Ovary (tissue), 9 donors: ENCODE measurements around the gene DHX29. TPM values are rescaled to one million over a fixed set of nuclear protein-coding genes. Genes with fewer than 3 reads are reported as not detected.

Experiments
- DNase-seq, 5 donors: peaks; one replicate each; pipeline ENCODE4 v3.0.0-alpha.2; 2019 to 2020
- H3K27ac ChIP-seq, 2 donors: fragments of 200-600 bp; one replicate each; pipeline versions ENCODE4 v1.5.1 to v1.8.0; 2019 to 2022
- H3K27me3 ChIP-seq: fragments of 200-600 bp; one replicate; pipeline ENCODE4 v1.8.0; 2022
- H3K36me3 ChIP-seq: fragments of 200-600 bp; sonication (generic); one replicate; pipeline ENCODE4 v1.5.1; 2019
- H3K4me1 ChIP-seq: one replicate; pipeline ENCODE4 v1.8.1; 2013; ENCODE audit warnings: mild to moderate bottlenecking, moderate library complexity; ENCODE audit not compliant: insufficient read depth
- H3K4me3 ChIP-seq: fragments of 200-600 bp; sonication (generic); one replicate; pipeline ENCODE4 v1.5.1; 2017
- H3K9me3 ChIP-seq, 2 donors: fragments of 200-600 bp in 1 of 2; sonication (generic) in 1 of 2; one replicate each; pipeline versions ENCODE4 v1.5.1 to v1.8.1; 2013 to 2019; ENCODE audit warnings: mild to moderate bottlenecking in 1 of 2, moderate library complexity in 1 of 2
- CTCF ChIP-seq, 3 donors: fragments of 450-650 bp in 2 of 3; fragments of 200-600 bp in 1 of 3; IDR thresholded peaks; one replicate each; pipeline versions ENCODE4 v1.5.1 to v1.8.0; 2016 to 2022; ENCODE audit warnings: antibody characterized with exemption in 3 of 3, mild to moderate bottlenecking in 1 of 3
- EP300 ChIP-seq: sonication (generic); formaldehyde crosslinking; IDR thresholded peaks from one replicate; pipeline ENCODE4 v1.6.1; 2017; ENCODE audit warnings: antibody characterized with exemption
- POLR2A ChIP-seq: fragments of 450-650 bp; IDR thresholded peaks from one replicate; pipeline ENCODE4 v1.6.1; 2017; ENCODE audit warnings: antibody characterized with exemption, mild to moderate bottlenecking, moderate library complexity
- WGBS, 3 donors: extraction: QIAGEN DNeasy Blood & Tissue Kit in 1 of 3; methylation state at CpG; one replicate each; pipeline versions ENCODE4 v1.1.5 to v1.1.7; 2013 to 2017; 5-methylcytosine and 5-hydroxymethylcytosine counted together
- intact Hi-C, 4 donors: fragments of 100-400 bp; cut with DNase I; formaldehyde crosslinking; loops; one replicate each; pipeline versions ENCODE4 v1.11.0 to v1.15.1; 2022 to 2023
- polyA plus RNA-seq, 2 donors: library from polyadenylated mRNA; stranded (reverse); fragments of 200-250 nt in 1 of 2; fragments of 350-450 nt in 1 of 2; fragmentation: Illumina TruSeq in 1 of 2; extraction: RNeasy Lipid Tissue Mini Kit (QIAGEN cat#74804) in 1 of 2; gene quantifications; one replicate each; pipeline ENCODE4 v1.2.3, GENCODE V29; 2013 to 2014
- total RNA-seq, 7 donors: library from RNA; depleted of rRNA in 2 of 7; stranded (reverse); fragments of >200 nt in 2 of 7; fragmentation: NEBNext Ultra II Directional in 3 of 7; extraction: Animal tissue kit (Norgen Biotek cat#: 25700) in 3 of 7; gene quantifications; one replicate each; pipeline versions ENCODE4 v1.1.0 to v1.2.4, GENCODE V29; 2016 to 2023
- donor health status: DM: no; HTN: no; CAD: no; lungs with moderate emphysema.
- donor health status: DM: no; HTN: no; CAD: no.
- donor health status: Bipolar disorder and iron deficiency.
- donor health status: DM: yes; HTN: yes; CAD: no.
- donor health status: DM: no; HTN: no; CAD: no.
- donor health status: DM: yes; HTN: yes; CAD: no.

The DHX29 gene
- total and polyA plus RNA-seq, 9 donors = 13.1 to 25.2 (median 21.0) TPM

DNA sequence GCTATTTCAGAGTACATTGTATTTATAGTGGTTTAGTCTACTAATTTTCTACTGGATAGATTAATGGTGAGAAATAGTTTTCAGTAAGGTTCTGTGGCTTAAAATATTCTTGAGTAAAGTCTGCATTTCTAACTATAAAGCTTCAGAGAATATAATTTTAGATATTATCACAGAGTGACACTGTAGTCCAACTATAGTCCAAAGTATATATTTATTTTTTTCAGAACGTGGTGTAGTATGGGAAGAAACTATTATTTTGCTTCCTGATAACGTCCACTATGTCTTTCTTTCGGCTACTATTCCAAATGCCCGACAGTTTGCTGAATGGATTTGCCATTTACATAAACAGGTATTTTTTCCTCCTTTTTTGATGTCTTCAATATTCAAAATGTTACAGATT, 35.6 kb upstream of the DHX29 start:
- H3K9me3 ChIP-seq = no peaks in the 10 kb centered on the region
- intact Hi-C loops = loop anchor here (5.0 to 10.0 kb wide), 2 partner anchors 349 to 352 kb away; no protein-coding TSS in a partner anchor
- WGBS, 3 donors = 79 to 87% (median 87%) methylated on average over 4 of the region's 4 CpGs
- DNase-seq = no peak
- no peaks in the 10 kb centered on the region for H3K36me3 ChIP-seq
- no peaks in the 10 kb centered on the region for H3K27me3 ChIP-seq
- TF ChIP-seq POLR2A = no peak
- TF ChIP-seq EP300 = no peak
- no peak for TF ChIP-seq CTCF (IDR thresholded peaks at IDR 0.05)
- H3K4me1 ChIP-seq = peaks cover 2% of the 10 kb centered on the region
- no peak overlapping the region for H3K4me3 ChIP-seq
- H3K27ac ChIP-seq = no peak overlapping the region

- Histone ChIP-seq H3K36me3 (no peaks in the 10 kb centered on the region), H3K27me3 (no peaks in the 10 kb centered on the region), H3K27ac (no peak overlapping the region), H3K4me1 (peaks cover 2% of the 10 kb centered on the region), H3K4me3 (no peak overlapping the region), H3K9me3 (no peaks in the 10 kb centered on the region)
- no peak for DNase-seq
- 93 to 97% (median 95%) methylated on average over 5 of the region's 5 CpGs for WGBS, 3 donors
- intact Hi-C loops = no loop called here
- no peak for TF ChIP-seq POLR2A
- TF ChIP-seq CTCF (IDR thresholded peaks at IDR 0.05) = no peak
- no peak for TF ChIP-seq EP300
Observed at GRCh38 chr5:55338810-55339243, 31.3 kb upstream of the DHX29 start.

DNA sequence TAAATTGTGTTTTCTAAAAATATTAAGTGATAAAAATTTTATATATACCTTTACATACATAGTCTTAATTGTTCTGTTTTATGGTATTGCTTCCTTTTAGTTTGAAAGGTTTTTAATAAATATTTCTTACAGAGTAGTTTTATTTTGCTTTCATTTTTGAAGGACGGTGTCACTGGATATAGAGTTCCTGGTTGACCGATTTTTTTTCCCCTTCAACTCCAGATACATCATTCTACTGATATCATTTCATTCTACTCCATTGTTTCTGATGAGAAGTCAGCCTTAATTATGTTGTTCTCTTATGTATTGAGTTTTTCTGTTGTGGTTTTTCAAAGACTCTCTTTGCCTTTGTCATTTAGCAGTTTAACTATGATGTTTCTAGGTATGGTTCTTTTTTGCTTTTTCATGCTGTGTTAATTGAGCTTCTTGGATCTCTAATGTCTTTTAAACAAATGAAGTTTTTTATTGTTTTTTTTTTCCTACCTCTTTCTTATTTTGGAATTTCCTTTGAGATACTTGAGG, 30.7 kb upstream of the DHX29 start:
- WGBS, 3 donors = 75 to 87% (median 78%) methylated on average over 2 of the region's 2 CpGs
- Histone ChIP-seq H3K4me1 (peaks cover 2% of the 10 kb centered on the region), H3K9me3 (no peaks in the 10 kb centered on the region), H3K4me3 (no peak overlapping the region), H3K27ac (no peak overlapping the region), H3K27me3 (no peaks in the 10 kb centered on the region), H3K36me3 (no peaks in the 10 kb centered on the region)
- intact Hi-C loops = no loop called here
- DNase-seq = no peak
- TF ChIP-seq CTCF (IDR thresholded peaks at IDR 0.05) = no peak

GRCh38 chr5:55333811-55334210, 26.3 kb upstream of the DHX29 start:
- Histone ChIP-seq H3K4me1 (peaks cover 2% of the 10 kb centered on the region), H3K27ac (no peak overlapping the region), H3K4me3 (no peak overlapping the region), H3K9me3 (no peaks in the 10 kb centered on the region), H3K27me3 (no peaks in the 10 kb centered on the region), H3K36me3 (no peaks in the 10 kb centered on the region)
- intact Hi-C loops = no loop called here
- 98 to 99% (median 99%) methylated on average over 2 of the region's 2 CpGs for WGBS, 3 donors
- no peak for DNase-seq
- TF ChIP-seq EP300 (no peak), CTCF (IDR thresholded peaks at IDR 0.05) (no peak), POLR2A (no peak)
